ENCODE measurements around the gene SLC35B3. TPM values are rescaled to one million over a fixed set of nuclear protein-coding genes. Genes with fewer than 3 reads are reported as not detected.

Gene SLC35B3
- total and polyA plus RNA-seq, 2 donors (not counting 1 experiment from before 2014, with no cell fraction given), result 19.0 to 42.1 TPM

GRCh38 chr6:8400663-8401062 is 34.7 kb downstream of the SLC35B3 start:
- H3K4me2 ChIP-seq (ENCODE audit: extremely low read depth, insufficient read depth, low read length), result no peak overlapping the region
- no peaks in the 10 kb centered on the region for H3K79me2 ChIP-seq (ENCODE audit: control insufficient read depth, insufficient read depth, low read length)
- H3K9me3 ChIP-seq (ENCODE audit: control insufficient read depth, insufficient read depth, low read depth, low read length), result no peaks in the 10 kb centered on the region
- H3K4me1 ChIP-seq (ENCODE audit: control insufficient read depth, extremely low read depth, insufficient read depth, low read length), result no peaks in the 10 kb centered on the region
- no peaks in the 10 kb centered on the region for H3K36me3 ChIP-seq (ENCODE audit: control insufficient read depth, insufficient read depth, low read length)
- no peaks in the 10 kb centered on the region for H4K20me1 ChIP-seq (ENCODE audit: control insufficient read depth, extremely low read depth, insufficient read depth, low read length)
- no peaks in the 10 kb centered on the region for H3K27me3 ChIP-seq (ENCODE audit: control insufficient read depth, insufficient read depth, low read length)
- TF ChIP-seq CTCF (conservative IDR thresholded peaks at IDR 0.05 in 1 of 2, IDR thresholded peaks at IDR 0.05 in 1 of 2; ENCODE audit: low read depth in 1 of 2, low read length in 2 of 2) (no peak), EZH2 (IDR thresholded peaks at IDR 0.05; ENCODE audit: low read length, missing control alignments) (no peak)
- no peak overlapping the region for H2AFZ ChIP-seq (ENCODE audit: low read length)
- H3K4me3 ChIP-seq (replicated peaks in 1 of 4; ENCODE audit: control extremely low read depth in 1 of 4, insufficient read depth in 1 of 4, low read depth in 3 of 4, low read length in 4 of 4), result no peak overlapping the region
- H3K27ac ChIP-seq (ENCODE audit: insufficient read depth, low read length), result no peak overlapping the region
- no peak overlapping the region for H3K9ac ChIP-seq (ENCODE audit: insufficient read depth, low read length)
- no peak for DNase-seq (ENCODE audit: low read depth in 2 of 2)

GRCh38 chr6:8392569-8392968 is 42.8 kb downstream of the SLC35B3 start:
- Histone ChIP-seq H3K27me3 (ENCODE audit: control insufficient read depth, insufficient read depth, low read length) (no peaks in the 10 kb centered on the region), H3K9ac (ENCODE audit: insufficient read depth, low read length) (no peak overlapping the region), H4K20me1 (ENCODE audit: control insufficient read depth, extremely low read depth, insufficient read depth, low read length) (no peaks in the 10 kb centered on the region), H3K27ac (ENCODE audit: insufficient read depth, low read length) (no peak overlapping the region), H3K36me3 (ENCODE audit: control insufficient read depth, insufficient read depth, low read length) (no peaks in the 10 kb centered on the region), H3K4me2 (ENCODE audit: extremely low read depth, insufficient read depth, low read length) (no peak overlapping the region), H2AFZ (ENCODE audit: low read length) (no peak overlapping the region), H3K79me2 (ENCODE audit: control insufficient read depth, insufficient read depth, low read length) (no peaks in the 10 kb centered on the region), H3K4me1 (ENCODE audit: control insufficient read depth, extremely low read depth, insufficient read depth, low read length) (no peaks in the 10 kb centered on the region), H3K9me3 (ENCODE audit: control insufficient read depth, insufficient read depth, low read depth, low read length) (no peaks in the 10 kb centered on the region), H3K4me3 (replicated peaks in 1 of 4; ENCODE audit: control extremely low read depth in 1 of 4, insufficient read depth in 1 of 4, low read depth in 3 of 4, low read length in 4 of 4) (no peak overlapping the region)
- TF ChIP-seq CTCF (conservative IDR thresholded peaks at IDR 0.05 in 1 of 2, IDR thresholded peaks at IDR 0.05 in 1 of 2; ENCODE audit: low read depth in 1 of 2, low read length in 2 of 2), result no peak
- no peak for TF ChIP-seq EZH2 (IDR thresholded peaks at IDR 0.05; ENCODE audit: low read length, missing control alignments)
- DNase-seq (ENCODE audit: low read depth in 2 of 2), result no peak

DNA sequence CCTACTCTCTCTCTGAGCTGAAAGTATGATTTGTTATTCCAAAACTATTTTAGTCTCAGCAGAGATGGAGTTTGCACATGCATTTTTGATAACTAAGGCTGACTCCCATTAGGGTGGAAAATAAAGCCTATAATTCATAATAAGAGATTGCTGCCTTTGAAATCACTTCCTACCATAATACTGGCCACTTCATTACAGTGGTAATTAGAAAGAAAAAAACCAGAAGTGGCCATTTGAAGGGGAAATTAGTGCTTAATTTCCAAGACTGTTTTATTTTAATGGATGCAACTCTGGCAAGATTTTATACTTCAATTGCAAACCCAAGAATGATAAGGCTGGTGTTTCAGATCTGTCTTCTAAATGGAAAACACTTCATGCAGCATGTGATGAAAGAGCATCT is 43.4 kb downstream of the SLC35B3 start:
- H3K27me3 ChIP-seq (ENCODE audit: control insufficient read depth, insufficient read depth, low read length), result no peaks in the 10 kb centered on the region

More for the DNA sequence above, 43.4 kb downstream of the SLC35B3 start:
- TF ChIP-seq CTCF (conservative IDR thresholded peaks at IDR 0.05 in 1 of 2, IDR thresholded peaks at IDR 0.05 in 1 of 2; ENCODE audit: low read depth in 1 of 2, low read length in 2 of 2) (no peak), EZH2 (IDR thresholded peaks at IDR 0.05; ENCODE audit: low read length, missing control alignments) (no peak)
- Histone ChIP-seq H3K4me1 (ENCODE audit: control insufficient read depth, extremely low read depth, insufficient read depth, low read length) (no peaks in the 10 kb centered on the region), H3K36me3 (ENCODE audit: control insufficient read depth, insufficient read depth, low read length) (no peaks in the 10 kb centered on the region), H3K27ac (ENCODE audit: insufficient read depth, low read length) (no peak overlapping the region), H3K4me3 (replicated peaks in 1 of 4; ENCODE audit: control extremely low read depth in 1 of 4, insufficient read depth in 1 of 4, low read depth in 3 of 4, low read length in 4 of 4) (no peak overlapping the region), H3K79me2 (ENCODE audit: control insufficient read depth, insufficient read depth, low read length) (no peaks in the 10 kb centered on the region), H3K9ac (ENCODE audit: insufficient read depth, low read length) (no peak overlapping the region), H3K9me3 (ENCODE audit: control insufficient read depth, insufficient read depth, low read depth, low read length) (no peaks in the 10 kb centered on the region), H4K20me1 (ENCODE audit: control insufficient read depth, extremely low read depth, insufficient read depth, low read length) (no peaks in the 10 kb centered on the region), H2AFZ (ENCODE audit: low read length) (no peak overlapping the region), H3K4me2 (ENCODE audit: extremely low read depth, insufficient read depth, low read length) (no peak overlapping the region)
- no peak for DNase-seq (ENCODE audit: low read depth in 2 of 2)

Data from fibroblast of lung (primary cell).